ENCODE measurements around the gene MEMO1. TPM values are rescaled to one million over a fixed set of nuclear protein-coding genes. Genes with fewer than 3 reads are reported as not detected.

Gene MEMO1
- total and polyA plus RNA-seq, 8 donors = 33.0 to 47.3 (median 38.1) TPM

GRCh38 chr2:31989946-31990345 is 20.9 kb downstream of the MEMO1 start:
- ATAC-seq (no peak), DNase-seq (no peak)
- Histone ChIP-seq H3K27ac (no peak overlapping the region), H3K27me3 (no peaks in the 10 kb centered on the region), H3K4me3 (no peak overlapping the region), H3K4me1 (peaks cover 0 to 10% of the 10 kb centered on the region in 2 donors), H3K36me3 (no peaks in the 10 kb centered on the region), H3K9me3 (no peaks in the 10 kb centered on the region)
- intact Hi-C loops (cut with DNase I) = no loop called here
- no peak for TF ChIP-seq CTCF (IDR thresholded peaks at IDR 0.05)

GRCh38 chr2:31987454-31988220 is 23.2 kb downstream of the MEMO1 start:
- Histone ChIP-seq H3K27ac (no peak overlapping the region), H3K4me3 (no peak overlapping the region), H3K36me3 (no peaks in the 10 kb centered on the region), H3K4me1 (peaks cover 0 to 10% of the 10 kb centered on the region in 2 donors), H3K27me3 (no peaks in the 10 kb centered on the region), H3K9me3 (no peaks in the 10 kb centered on the region)
- TF ChIP-seq CTCF (IDR thresholded peaks at IDR 0.05) = no peak
- ATAC-seq = no peak
- DNase-seq = no peak
- intact Hi-C loops (cut with DNase I) = no loop called here

- Histone ChIP-seq H3K4me3 (no peak overlapping the region), H3K4me1 (peaks cover 0 to 10% of the 10 kb centered on the region in 2 donors), H3K36me3 (no peaks in the 10 kb centered on the region), H3K27me3 (no peaks in the 10 kb centered on the region), H3K27ac (no peak overlapping the region), H3K9me3 (no peaks in the 10 kb centered on the region)
- no peak for ATAC-seq
- intact Hi-C loops (cut with DNase I) = no loop called here
- DNase-seq = no peak
- TF ChIP-seq CTCF (IDR thresholded peaks at IDR 0.05) = no peak
Observed at GRCh38 chr2:31986906-31987305, 23.9 kb downstream of the MEMO1 start.

GRCh38 chr2:31983762-31984467 is 26.9 kb downstream of the MEMO1 start:
- no peak overlapping the region for H3K27ac ChIP-seq
- no peak for DNase-seq
- no peak overlapping the region for H3K4me3 ChIP-seq
- no peaks in the 10 kb centered on the region for H3K9me3 ChIP-seq
- no peak for TF ChIP-seq CTCF (IDR thresholded peaks at IDR 0.05)
- H3K36me3 ChIP-seq = no peaks in the 10 kb centered on the region
- intact Hi-C loops (cut with DNase I) = no loop called here
- H3K4me1 ChIP-seq = peaks cover 0 to 26% of the 10 kb centered on the region in 2 donors
- no peaks in the 10 kb centered on the region for H3K27me3 ChIP-seq
- no peak for ATAC-seq

- intact Hi-C loops (cut with DNase I) = no loop called here
- peak in 1 of 4 donors; percentile 11 for DNase-seq
- H3K27ac ChIP-seq = peak overlapping the region in 1 of 2 donors; percentile 37
- H3K9me3 ChIP-seq = no peaks in the 10 kb centered on the region
- TF ChIP-seq CTCF (IDR thresholded peaks at IDR 0.05) = no peak
- peak; percentile 84 for ATAC-seq
- H3K4me1 ChIP-seq = peaks cover 0 to 16% of the 10 kb centered on the region in 2 donors
- no peaks in the 10 kb centered on the region for H3K27me3 ChIP-seq
- H3K36me3 ChIP-seq = no peaks in the 10 kb centered on the region
- H3K4me3 ChIP-seq = no peak overlapping the region
Observed at GRCh38 chr2:31980674-31981356, 30.0 kb downstream of the MEMO1 start.
